PFSK-1 (cell line): Measurements from ENCODE around the gene IGF1R.

ENCODE experiments used
- POLR2AphosphoS5 ChIP-seq: IDR thresholded peaks from 2 replicates; pipeline ENCODE4 v1.6.1; 2012; ENCODE audit warnings: low read depth, mild to moderate bottlenecking, control low read depth, low read length, moderate library complexity
- REST ChIP-seq, 2 experiments: IDR thresholded peaks; 2 replicates each; pipeline versions ENCODE4 v1.6.1 to v1.8.0; 2011 to 2012; ENCODE audit warnings: low read depth in 2 of 2, low read length in 2 of 2, control low read depth in 1 of 2, inconsistent platforms in 1 of 2, mild to moderate bottlenecking in 1 of 2, moderate library complexity in 1 of 2; ENCODE audit not compliant: insufficient read depth in 1 of 2
- SIN3A ChIP-seq: IDR thresholded peaks from 2 replicates; pipeline ENCODE4 v1.6.1; 2012; ENCODE audit warnings: mild to moderate bottlenecking, low read length, moderate library complexity, borderline replicate concordance; ENCODE audit not compliant: insufficient read depth
- TAF1 ChIP-seq: IDR thresholded peaks from 2 replicates; pipeline ENCODE4 v1.6.1; 2012; ENCODE audit warnings: low read length, control low read depth, borderline replicate concordance; ENCODE audit not compliant: insufficient read depth

- TF ChIP-seq SIN3A (no peak), TAF1 (no peak), POLR2AphosphoS5 (no peak), REST (IDR thresholded peaks at IDR 0.05; ENCODE audit: insufficient read depth in 1 of 2, low read depth in 2 of 2, low read length in 2 of 2) (no peak)
These were observed 130.1 kb downstream of the IGF1R start for GRCh38 chr15:98778263-98778959.
